HEK293 (cell line): Measurements from ENCODE around the gene TATDN2.
A peak's percentile ranks its signal among the peaks of the same experiment; 100 is the strongest.

Experiments used
- MYNN ChIP-seq: fragments of 450-650 bp; formaldehyde crosslinking; IDR thresholded peaks from 2 replicates; pipeline ENCODE4 v1.5.1; 2016; ENCODE audit warnings: missing biosample characterization, missing genetic modification characterization, borderline replicate concordance
- ZBTB1 ChIP-seq: fragments of 450-650 bp; formaldehyde crosslinking; IDR thresholded peaks from 2 replicates; pipeline ENCODE4 v1.5.1; 2016; ENCODE audit warnings: missing biosample characterization, missing genetic modification characterization
- ZNF121 ChIP-seq: fragments of 450-650 bp; formaldehyde crosslinking; IDR thresholded peaks from 2 replicates; pipeline ENCODE4 v1.5.1; 2016; ENCODE audit warnings: missing biosample characterization, missing genetic modification characterization
- ZNF239 ChIP-seq: fragments of 450-650 bp; formaldehyde crosslinking; IDR thresholded peaks from 2 replicates; pipeline ENCODE4 v1.5.1; 2016; ENCODE audit warnings: missing biosample characterization, missing genetic modification characterization
- ZNF530 ChIP-seq: fragments of 450-650 bp; formaldehyde crosslinking; IDR thresholded peaks from 2 replicates; pipeline ENCODE4 v1.5.1; 2016; ENCODE audit warnings: low read depth, missing biosample characterization, missing genetic modification characterization
- ZNF548 ChIP-seq: fragments of 450-650 bp; formaldehyde crosslinking; IDR thresholded peaks from 2 replicates; pipeline ENCODE4 v1.5.1; 2016; ENCODE audit warnings: missing biosample characterization, missing genetic modification characterization
- ZNF555 ChIP-seq: fragments of 450-650 bp; formaldehyde crosslinking; conservative IDR thresholded peaks from 2 replicates; pipeline ENCODE4 v1.5.1; 2017; ENCODE audit warnings: missing biosample characterization, mild to moderate bottlenecking, missing genetic modification characterization, inconsistent platforms
- ZNF621 ChIP-seq: fragments of 450-650 bp; formaldehyde crosslinking; IDR thresholded peaks from 2 replicates; pipeline ENCODE4 v1.5.1; 2017; ENCODE audit warnings: missing biosample characterization, missing genetic modification characterization
- TF ChIP-seq, protein P1 (sequence below): fragments of 450-650 bp; formaldehyde crosslinking; IDR thresholded peaks from 2 replicates; pipeline ENCODE4 v1.5.1; 2016; ENCODE audit warnings: missing biosample characterization, missing genetic modification characterization
- TF ChIP-seq, protein P2 (sequence below): fragments of 450-650 bp; formaldehyde crosslinking; IDR thresholded peaks from 2 replicates; pipeline ENCODE4 v1.5.1; 2016; ENCODE audit warnings: missing biosample characterization, missing genetic modification characterization
- TF ChIP-seq, protein P3 (sequence below): fragments of 450-650 bp; formaldehyde crosslinking; IDR thresholded peaks from 2 replicates; pipeline ENCODE4 v1.5.1; 2016; ENCODE audit warnings: missing biosample characterization, missing genetic modification characterization

DNA sequence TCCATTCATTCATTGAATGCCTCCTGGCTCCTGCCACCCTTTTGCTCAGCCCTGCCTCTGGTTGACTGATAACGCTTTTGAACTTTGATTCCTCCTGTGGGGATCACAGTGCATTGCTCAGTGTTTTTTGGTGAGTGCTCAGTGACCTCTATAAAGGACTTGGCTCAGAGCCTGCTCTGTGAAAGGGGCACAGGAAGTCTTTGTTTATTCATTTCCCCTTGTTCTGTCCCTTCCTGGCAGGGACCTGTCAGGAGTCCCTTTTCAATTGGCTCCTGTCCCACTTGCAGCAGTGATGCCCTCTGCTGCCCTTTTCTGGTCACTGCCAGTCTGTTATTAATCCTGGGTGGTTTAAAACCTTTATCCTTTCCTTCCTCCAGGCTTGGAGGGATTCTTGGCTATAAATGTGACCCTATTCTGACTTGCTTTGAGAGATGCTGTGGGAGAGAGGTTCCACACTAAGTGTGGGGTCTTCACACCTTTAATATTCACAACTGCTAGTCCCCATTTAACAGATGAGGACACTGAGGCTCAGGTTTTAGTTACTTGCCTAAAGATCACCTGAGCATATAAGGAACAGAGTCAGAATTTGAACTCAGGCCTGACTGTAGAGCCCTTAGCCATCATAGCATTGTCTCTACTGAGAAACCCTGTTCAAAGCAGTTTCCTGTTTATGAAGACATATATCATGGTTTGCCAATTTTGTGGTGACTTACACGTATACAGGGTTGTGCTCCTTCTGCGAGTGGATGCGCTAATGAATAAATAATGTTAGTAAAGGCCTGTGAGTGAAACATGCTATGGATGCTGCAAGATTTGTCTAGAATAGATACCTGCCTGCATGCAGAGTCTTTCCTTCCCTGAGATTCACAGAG, 23.2 kb upstream of the TATDN2 start:
- no peak for TF ChIP-seq ZNF555 (tag by site-specific recombination)
- TF ChIP-seq, protein P1, sequence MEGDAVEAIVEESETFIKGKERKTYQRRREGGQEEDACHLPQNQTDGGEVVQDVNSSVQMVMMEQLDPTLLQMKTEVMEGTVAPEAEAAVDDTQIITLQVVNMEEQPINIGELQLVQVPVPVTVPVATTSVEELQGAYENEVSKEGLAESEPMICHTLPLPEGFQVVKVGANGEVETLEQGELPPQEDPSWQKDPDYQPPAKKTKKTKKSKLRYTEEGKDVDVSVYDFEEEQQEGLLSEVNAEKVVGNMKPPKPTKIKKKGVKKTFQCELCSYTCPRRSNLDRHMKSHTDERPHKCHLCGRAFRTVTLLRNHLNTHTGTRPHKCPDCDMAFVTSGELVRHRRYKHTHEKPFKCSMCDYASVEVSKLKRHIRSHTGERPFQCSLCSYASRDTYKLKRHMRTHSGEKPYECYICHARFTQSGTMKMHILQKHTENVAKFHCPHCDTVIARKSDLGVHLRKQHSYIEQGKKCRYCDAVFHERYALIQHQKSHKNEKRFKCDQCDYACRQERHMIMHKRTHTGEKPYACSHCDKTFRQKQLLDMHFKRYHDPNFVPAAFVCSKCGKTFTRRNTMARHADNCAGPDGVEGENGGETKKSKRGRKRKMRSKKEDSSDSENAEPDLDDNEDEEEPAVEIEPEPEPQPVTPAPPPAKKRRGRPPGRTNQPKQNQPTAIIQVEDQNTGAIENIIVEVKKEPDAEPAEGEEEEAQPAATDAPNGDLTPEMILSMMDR (tag by site-specific recombination), result peak; percentile 70
- no peak for TF ChIP-seq ZNF621 (tag by site-specific recombination)
- TF ChIP-seq, protein P2, sequence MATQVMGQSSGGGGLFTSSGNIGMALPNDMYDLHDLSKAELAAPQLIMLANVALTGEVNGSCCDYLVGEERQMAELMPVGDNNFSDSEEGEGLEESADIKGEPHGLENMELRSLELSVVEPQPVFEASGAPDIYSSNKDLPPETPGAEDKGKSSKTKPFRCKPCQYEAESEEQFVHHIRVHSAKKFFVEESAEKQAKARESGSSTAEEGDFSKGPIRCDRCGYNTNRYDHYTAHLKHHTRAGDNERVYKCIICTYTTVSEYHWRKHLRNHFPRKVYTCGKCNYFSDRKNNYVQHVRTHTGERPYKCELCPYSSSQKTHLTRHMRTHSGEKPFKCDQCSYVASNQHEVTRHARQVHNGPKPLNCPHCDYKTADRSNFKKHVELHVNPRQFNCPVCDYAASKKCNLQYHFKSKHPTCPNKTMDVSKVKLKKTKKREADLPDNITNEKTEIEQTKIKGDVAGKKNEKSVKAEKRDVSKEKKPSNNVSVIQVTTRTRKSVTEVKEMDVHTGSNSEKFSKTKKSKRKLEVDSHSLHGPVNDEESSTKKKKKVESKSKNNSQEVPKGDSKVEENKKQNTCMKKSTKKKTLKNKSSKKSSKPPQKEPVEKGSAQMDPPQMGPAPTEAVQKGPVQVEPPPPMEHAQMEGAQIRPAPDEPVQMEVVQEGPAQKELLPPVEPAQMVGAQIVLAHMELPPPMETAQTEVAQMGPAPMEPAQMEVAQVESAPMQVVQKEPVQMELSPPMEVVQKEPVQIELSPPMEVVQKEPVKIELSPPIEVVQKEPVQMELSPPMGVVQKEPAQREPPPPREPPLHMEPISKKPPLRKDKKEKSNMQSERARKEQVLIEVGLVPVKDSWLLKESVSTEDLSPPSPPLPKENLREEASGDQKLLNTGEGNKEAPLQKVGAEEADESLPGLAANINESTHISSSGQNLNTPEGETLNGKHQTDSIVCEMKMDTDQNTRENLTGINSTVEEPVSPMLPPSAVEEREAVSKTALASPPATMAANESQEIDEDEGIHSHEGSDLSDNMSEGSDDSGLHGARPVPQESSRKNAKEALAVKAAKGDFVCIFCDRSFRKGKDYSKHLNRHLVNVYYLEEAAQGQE, result no peak
- no peak for TF ChIP-seq ZBTB1 (tag by site-specific recombination)
- TF ChIP-seq ZNF548 (tag by site-specific recombination), result no peak
- no peak for TF ChIP-seq MYNN (tag by site-specific recombination)
- TF ChIP-seq ZNF121 (tag by site-specific recombination), result no peak
- TF ChIP-seq ZNF239 (tag by site-specific recombination), result no peak
- TF ChIP-seq ZNF530 (tag by site-specific recombination), result no peak
- TF ChIP-seq, protein P3, sequence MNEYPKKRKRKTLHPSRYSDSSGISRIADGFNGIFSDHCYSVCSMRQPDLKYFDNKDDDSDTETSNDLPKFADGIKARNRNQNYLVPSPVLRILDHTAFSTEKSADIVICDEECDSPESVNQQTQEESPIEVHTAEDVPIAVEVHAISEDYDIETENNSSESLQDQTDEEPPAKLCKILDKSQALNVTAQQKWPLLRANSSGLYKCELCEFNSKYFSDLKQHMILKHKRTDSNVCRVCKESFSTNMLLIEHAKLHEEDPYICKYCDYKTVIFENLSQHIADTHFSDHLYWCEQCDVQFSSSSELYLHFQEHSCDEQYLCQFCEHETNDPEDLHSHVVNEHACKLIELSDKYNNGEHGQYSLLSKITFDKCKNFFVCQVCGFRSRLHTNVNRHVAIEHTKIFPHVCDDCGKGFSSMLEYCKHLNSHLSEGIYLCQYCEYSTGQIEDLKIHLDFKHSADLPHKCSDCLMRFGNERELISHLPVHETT (tag by site-specific recombination), result no peak
